Transverse colon (tissue), 4 donors: Measurements from ENCODE around the gene MEIS3. TPM values are rescaled to one million over a fixed set of nuclear protein-coding genes. Genes with fewer than 3 reads are reported as not detected.
A peak's percentile ranks its signal among the peaks of the same experiment; 100 is the strongest.
"Not testable (repeated sequence)": the region's sequence is repeated elsewhere in the genome, so short reads cannot be mapped to it uniquely, and the experiment has no call there.

Source experiments
- DNase-seq: peaks from one replicate; pipeline ENCODE4 v3.0.0-alpha.2; 2019
- H3K27ac ChIP-seq, 4 donors: fragments of 200-600 bp; sonication (generic); 2 replicates each; pipeline ENCODE4 v1.5.1; 2016 to 2018; ENCODE audit warnings: inconsistent platforms in 4 of 4
- H3K27me3 ChIP-seq: fragments of 200-600 bp; sonication (generic); 2 replicates; pipeline ENCODE4 v1.5.1; 2017; ENCODE audit warnings: inconsistent platforms
- H3K36me3 ChIP-seq, 4 donors: fragments of 200-600 bp; sonication (generic); 2 replicates each; pipeline ENCODE4 v1.5.1; 2017 to 2019; ENCODE audit warnings: inconsistent platforms in 4 of 4
- H3K4me1 ChIP-seq, 4 donors: fragments of 200-600 bp; sonication (generic); 2 replicates each; pipeline ENCODE4 v1.5.1; 2017 to 2020; ENCODE audit warnings: inconsistent platforms in 4 of 4
- H3K4me3 ChIP-seq, 4 donors: fragments of 200-600 bp; sonication (generic); 1 replicate in 1 of 4; 2 replicates in 3 of 4; pipeline versions ENCODE4 v1.5.1 to v1.6.1; 2017 to 2019; ENCODE audit warnings: inconsistent platforms in 4 of 4
- H3K9me3 ChIP-seq, 2 donors: fragments of 200-600 bp; sonication (generic); 2 replicates each; pipeline ENCODE4 v1.5.1; 2017 to 2019; ENCODE audit warnings: inconsistent platforms in 2 of 2
- CTCF ChIP-seq, 5 experiments: fragments of 200-600 bp in 3 of 5; fragments of 450-650 bp in 2 of 5; sonication (generic) in 3 of 5; IDR thresholded peaks; 1 replicate in 2 of 5; 2 replicates in 3 of 5; pipeline ENCODE4 v1.5.1; 2016 to 2017; ENCODE audit warnings: antibody characterized with exemption in 5 of 5, inconsistent platforms in 3 of 5, mild to moderate bottlenecking in 2 of 5, moderate library complexity in 1 of 5
- EP300 ChIP-seq: sonication (generic); formaldehyde crosslinking; IDR thresholded peaks from one replicate; pipeline ENCODE4 v1.6.1; 2017; ENCODE audit warnings: antibody characterized with exemption, low read depth
- POLR2A ChIP-seq: fragments of 450-650 bp; IDR thresholded peaks from one replicate; pipeline ENCODE4 v1.6.1; 2016; ENCODE audit warnings: antibody characterized with exemption, mild to moderate bottlenecking, moderate library complexity
- POLR2AphosphoS5 ChIP-seq, 3 donors: sonication (generic); formaldehyde crosslinking; IDR thresholded peaks; one replicate each; pipeline ENCODE4 v1.6.1; 2016; ENCODE audit warnings: antibody characterized with exemption in 3 of 3
- WGBS, 2 donors: methylation state at CpG; one replicate each; pipeline ENCODE4 v1.1.5; 2018; ENCODE audit warnings: low coverage in 1 of 2; 5-methylcytosine and 5-hydroxymethylcytosine counted together
- in situ Hi-C, 4 donors: fragments of 200-750 bp; cut with MboI; loops; one replicate each; pipeline versions ENCODE4 v1.15.0 to v1.15.1; 2017; ENCODE audit warnings: low sequenced_read_pairs in 3 of 4, low pct_ligation_motif_present in 1 of 4, low pct_unique_long_range_greater_than_20kb in 1 of 4
- intact Hi-C: fragments of 100-400 bp; cut with DNase I; formaldehyde crosslinking; loops from one replicate; pipeline ENCODE4 v1.15.1; 2023; ENCODE audit warnings: low total_unique reads
- total RNA-seq, 4 donors: library from RNA; depleted of rRNA; stranded (reverse); fragments of >200 nt; gene quantifications; one replicate each; pipeline ENCODE4 v1.1.0, GENCODE V29; 2016

MEIS3 gene
- total RNA-seq, 4 donors from 2014 or later, result 2.3 to 56.5 (median 7.1) TPM; not detected in 1

DNA sequence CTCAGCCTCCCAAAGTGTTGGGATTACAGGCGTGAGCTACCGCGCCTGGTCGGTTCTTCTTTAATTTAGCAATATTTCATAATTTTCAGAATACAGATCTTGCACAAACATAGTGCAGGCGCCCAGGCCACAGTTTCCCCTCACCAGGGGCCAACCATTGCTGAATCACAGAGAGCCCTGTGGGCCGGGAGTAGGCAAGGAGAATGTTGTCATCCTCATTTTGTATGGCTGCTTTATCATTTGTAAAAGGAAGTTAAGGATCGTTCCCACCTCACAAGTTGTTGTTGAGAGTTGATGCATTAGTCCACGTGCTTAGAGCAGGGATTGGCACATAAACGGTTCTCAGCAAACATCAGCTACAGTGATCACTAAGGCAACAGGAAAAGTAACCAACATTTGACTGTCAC, 30.2 kb downstream of the MEIS3 start:
- Histone ChIP-seq H3K4me3 (no peak overlapping the region), H3K27ac (peak overlapping the region in 1 of 4 donors; percentile 31), H3K36me3 (no peaks in the 10 kb centered on the region), H3K27me3 (peaks cover 4% of the 10 kb centered on the region), H3K4me1 (no peaks in the 10 kb centered on the region), H3K9me3 (no peaks in the 10 kb centered on the region)
- intact Hi-C loops, result loop anchor here (10.0 kb wide), 1 partner anchor 74 kb away; no protein-coding TSS in a partner anchor
- TF ChIP-seq POLR2A, result no peak
- no peak for TF ChIP-seq CTCF (IDR thresholded peaks at IDR 0.05)
- no peak for TF ChIP-seq EP300
- TF ChIP-seq POLR2AphosphoS5 (IDR thresholded peaks at IDR 0.05), result no peak
- peak; percentile 14 for DNase-seq
- in situ Hi-C loops, result loop anchor here in 2 of 4 donors (10.0 to 25.0 kb wide), 2 partner anchors 94 to 102 kb away; no protein-coding TSS in a partner anchor
- WGBS, 2 donors, result 41 to 71% methylated on average over 3 to 9 of the region's 9 CpGs

GRCh38 chr19:47388721-47389120, 30.6 kb downstream of the MEIS3 start:
- not testable (repeated sequence) for H3K36me3 ChIP-seq, H3K9me3 ChIP-seq, DNase-seq, H3K27me3 ChIP-seq, H3K4me1 ChIP-seq, H3K4me3 ChIP-seq
- in situ Hi-C loops, result loop anchor here in 2 of 4 donors (10.0 to 25.0 kb wide), 2 partner anchors 94 to 101 kb away; no protein-coding TSS in a partner anchor
- 74 to 80% methylated on average over 2 to 5 of the region's 5 CpGs for WGBS, 2 donors
- intact Hi-C loops, result loop anchor here (10.0 kb wide), 1 partner anchor 74 kb away; no protein-coding TSS in a partner anchor
- H3K27ac ChIP-seq, result peak overlapping the region in 1 of 4 donors; percentile 31

- not testable (repeated sequence) for H3K36me3 ChIP-seq, H3K4me1 ChIP-seq, DNase-seq, H3K9me3 ChIP-seq, H3K27me3 ChIP-seq, H3K27ac ChIP-seq, H3K4me3 ChIP-seq
- WGBS, 2 donors, result 76% methylated on average over 3 of the region's 3 CpGs; no CpG with 5 or more reads in 1 of the 2 donors
- in situ Hi-C loops, result loop anchor here in 2 of 4 donors (10.0 to 25.0 kb wide), 2 partner anchors 93 to 100 kb away; no protein-coding TSS in a partner anchor
- intact Hi-C loops, result loop anchor here (10.0 kb wide), 1 partner anchor 73 kb away; no protein-coding TSS in a partner anchor
Observed at GRCh38 chr19:47387623-47388022, 31.7 kb downstream of the MEIS3 start.

- H3K27ac ChIP-seq, result not testable (repeated sequence)
- WGBS, 2 donors, result 79 to 100% methylated on average over 2 to 12 of the region's 12 CpGs
Observed at GRCh38 chr19:47386582-47386981, 32.7 kb downstream of the MEIS3 start.

DNA sequence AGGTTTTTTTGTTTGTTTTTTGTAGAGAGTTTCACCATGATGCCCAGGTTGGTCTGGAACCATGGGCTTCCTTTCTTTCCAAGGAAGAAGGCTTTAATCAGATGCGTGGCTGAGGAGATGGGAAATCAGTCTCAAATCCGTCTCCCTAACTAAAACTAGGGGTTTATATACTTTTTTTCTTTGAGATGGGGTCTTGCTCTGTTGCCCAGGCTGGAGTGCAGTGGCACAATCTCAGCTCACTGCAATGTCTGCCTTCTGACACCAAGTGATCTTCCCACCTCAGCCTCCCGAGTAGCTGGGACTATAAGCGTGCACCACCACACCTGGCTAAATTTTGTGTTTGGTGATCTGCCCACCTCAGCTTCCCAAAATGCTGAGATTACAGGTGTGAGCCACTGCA, 34.8 kb downstream of the MEIS3 start:
- not testable (repeated sequence) for H3K4me1 ChIP-seq, H3K4me3 ChIP-seq, DNase-seq, H3K27ac ChIP-seq, H3K9me3 ChIP-seq, H3K27me3 ChIP-seq
- WGBS, 2 donors, result 60 to 68% methylated on average over 1 to 4 of the region's 4 CpGs
- in situ Hi-C loops (loop anchor here in 2 of 4 donors (10.0 to 25.0 kb wide), 2 partner anchors 90 to 97 kb away; no protein-coding TSS in a partner anchor), intact Hi-C loops (loop anchor here (10.0 kb wide), 1 partner anchor 70 kb away; no protein-coding TSS in a partner anchor)
- peaks cover 0 to 22% (median 5%) of the 10 kb centered on the region in 4 donors for H3K36me3 ChIP-seq

More at GRCh38 chr19:47386582-47386981, 32.7 kb downstream of the MEIS3 start:
- H3K4me3 ChIP-seq, H3K4me1 ChIP-seq, H3K9me3 ChIP-seq, DNase-seq, H3K27me3 ChIP-seq, H3K36me3 ChIP-seq: not testable (repeated sequence)
- in situ Hi-C loops (loop anchor here in 2 of 4 donors (10.0 to 25.0 kb wide), 2 partner anchors 92 to 99 kb away; no protein-coding TSS in a partner anchor), intact Hi-C loops (loop anchor here (10.0 kb wide), 1 partner anchor 72 kb away; no protein-coding TSS in a partner anchor)

DNA sequence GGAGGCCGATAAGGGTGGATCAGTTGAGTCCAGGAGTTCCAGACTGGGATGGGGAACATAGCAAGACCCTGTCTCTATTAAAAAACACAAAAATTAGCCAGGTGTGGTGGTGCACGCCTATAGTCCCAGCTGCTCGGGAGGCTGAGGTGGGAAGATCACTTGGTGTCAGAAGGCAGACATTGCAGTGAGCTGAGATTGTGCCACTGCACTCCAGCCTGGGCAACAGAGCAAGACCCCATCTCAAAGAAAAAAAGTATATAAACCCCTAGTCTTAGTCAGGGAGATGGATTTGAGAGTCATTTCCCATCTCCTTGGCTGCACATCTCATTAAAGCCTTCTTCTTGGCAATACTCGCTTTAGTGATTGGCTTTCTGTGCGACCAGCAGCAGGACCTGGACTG, 35.4 kb downstream of the MEIS3 start:
- intact Hi-C loops, result loop anchor here (10.0 kb wide), 1 partner anchor 69 kb away; no protein-coding TSS in a partner anchor
- in situ Hi-C loops, result loop anchor here in 2 of 4 donors (10.0 to 25.0 kb wide), 2 partner anchors 89 to 97 kb away; no protein-coding TSS in a partner anchor
- not testable (repeated sequence) for H3K9me3 ChIP-seq, H3K27me3 ChIP-seq, DNase-seq, H3K4me3 ChIP-seq, H3K4me1 ChIP-seq, H3K27ac ChIP-seq
- H3K36me3 ChIP-seq, result peaks cover 0 to 22% (median 5%) of the 10 kb centered on the region in 4 donors
- 75% methylated on average over 1 to 5 of the region's 5 CpGs for WGBS, 2 donors
